ENCODE results near the gene WWOX.

- TF ChIP-seq CTCF (optimal IDR thresholded peaks at IDR 0.05 in 1 of 3, IDR thresholded peaks at IDR 0.05 in 1 of 3, conservative IDR thresholded peaks at IDR 0.05 in 1 of 3; ENCODE audit: extremely low read depth in 1 of 3, insufficient read depth in 2 of 3, low read length in 3 of 3) (no peak), EZH2 (IDR thresholded peaks at IDR 0.05; ENCODE audit: low read length) (no peak)
These were observed 784.8 kb downstream of the WWOX start for GRCh38 chr16:78884204-78884603.

Measured in keratinocyte (primary cell).